Raji (cell line): ENCODE measurements around the gene APLP2.

Source experiments
- POLR2A ChIP-seq: IDR thresholded peaks from 2 replicates; pipeline ENCODE4 v1.6.1; 2011; ENCODE audit warnings: low read depth, low read length, control low read depth; ENCODE audit not compliant: insufficient read depth

APLP2 gene

GRCh38 chr11:130071211-130071712 lies 1.6 kb downstream of the APLP2 start:
- TF ChIP-seq POLR2A = no peak

GRCh38 chr11:130074736-130075135 lies 5.0 kb downstream of the APLP2 start:
- no peak for TF ChIP-seq POLR2A

GRCh38 chr11:130076778-130077481 lies 7.2 kb downstream of the APLP2 start:
- TF ChIP-seq POLR2A = no peak

GRCh38 chr11:130077671-130078070 lies 8.0 kb downstream of the APLP2 start:
- no peak for TF ChIP-seq POLR2A

GRCh38 chr11:130078080-130078479 lies 8.4 kb downstream of the APLP2 start:
- TF ChIP-seq POLR2A = no peak

GRCh38 chr11:130085671-130086290 lies 16.1 kb downstream of the APLP2 start:
- no peak for TF ChIP-seq POLR2A

- TF ChIP-seq POLR2A = no peak
Measured at GRCh38 chr11:130086669-130087068, 17.0 kb downstream of the APLP2 start.

GRCh38 chr11:130087294-130087926 lies 17.7 kb downstream of the APLP2 start:
- no peak for TF ChIP-seq POLR2A

GRCh38 chr11:130088217-130088616 lies 18.5 kb downstream of the APLP2 start:
- no peak for TF ChIP-seq POLR2A

GRCh38 chr11:130088919-130089673 lies 19.4 kb downstream of the APLP2 start:
- no peak for TF ChIP-seq POLR2A

- no peak for TF ChIP-seq POLR2A
Measured at GRCh38 chr11:130089674-130090073, 20.0 kb downstream of the APLP2 start.

GRCh38 chr11:130092661-130093060 lies 23.0 kb downstream of the APLP2 start:
- TF ChIP-seq POLR2A = no peak

- TF ChIP-seq POLR2A = no peak
Measured at GRCh38 chr11:130094614-130095013, 24.9 kb downstream of the APLP2 start.

- no peak for TF ChIP-seq POLR2A
Measured at GRCh38 chr11:130095326-130095725, 25.6 kb downstream of the APLP2 start.

- no peak for TF ChIP-seq POLR2A
Measured at GRCh38 chr11:130096042-130096441, 26.3 kb downstream of the APLP2 start.
